ENCODE measurements around the gene PGAM5. TPM values are rescaled to one million over a fixed set of nuclear protein-coding genes. Genes with fewer than 3 reads are reported as not detected.
A peak's percentile ranks its signal among the peaks of the same experiment; 100 is the strongest.

Gene PGAM5
- total and polyA plus RNA-seq, 8 donors: 9.0 to 27.3 (median 16.3) TPM

DNA sequence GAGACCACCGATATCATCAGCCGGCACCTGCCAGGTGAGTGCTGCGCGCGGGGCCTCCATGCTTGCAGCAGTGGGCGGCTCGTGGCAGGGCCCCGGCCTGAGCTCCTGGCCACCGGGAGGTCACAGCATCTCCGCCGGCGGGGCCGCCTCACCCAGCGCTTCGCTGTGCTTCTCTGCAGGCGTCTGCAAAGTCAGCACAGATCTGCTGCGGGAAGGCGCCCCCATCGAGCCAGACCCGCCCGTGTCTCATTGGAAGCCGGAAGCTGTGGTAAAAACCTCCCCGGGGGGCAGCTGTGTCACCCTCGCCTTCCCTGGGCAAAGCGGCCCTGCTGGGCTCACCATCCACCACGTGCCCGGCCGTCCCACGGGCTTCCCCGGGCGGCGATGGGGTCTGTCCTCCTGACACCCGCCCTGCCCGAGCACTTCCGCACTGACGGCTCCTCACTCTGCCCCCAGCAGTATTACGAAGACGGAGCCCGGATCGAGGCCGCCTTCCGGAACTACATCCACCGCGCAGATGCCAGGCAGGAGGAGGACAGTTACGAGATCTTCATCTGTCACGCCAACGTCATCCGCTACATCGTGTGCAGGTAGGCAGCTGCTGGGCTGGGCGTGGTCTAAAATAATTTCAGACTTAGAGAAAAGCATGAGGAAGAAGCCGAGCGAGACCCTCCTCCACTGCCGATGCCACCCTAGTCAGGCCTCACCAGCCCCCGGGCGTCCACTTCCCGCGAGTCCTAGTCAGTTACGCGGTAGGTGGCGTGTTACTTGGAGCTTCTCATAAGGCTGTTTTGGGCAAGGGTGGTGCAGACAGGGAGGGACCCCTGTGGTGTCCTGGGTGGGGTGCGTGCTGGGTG lies 7.1 kb downstream of the PGAM5 start:
- no peak for FAIRE-seq
- DNase-seq: peak in 1 of 6 donors; percentile 79
- WGBS, 2 donors: 96% methylated on average over 61 of the region's 61 CpGs
- no peaks in the 10 kb centered on the region for H3K9me3 ChIP-seq
- H3K27me3 ChIP-seq: no peaks in the 10 kb centered on the region
- intact Hi-C loops (cut with DNase I): no loop called here
- H3K36me3 ChIP-seq: peaks cover 2 to 27% (median 10%) of the 10 kb centered on the region in 3 donors
- TF ChIP-seq, protein P1, sequence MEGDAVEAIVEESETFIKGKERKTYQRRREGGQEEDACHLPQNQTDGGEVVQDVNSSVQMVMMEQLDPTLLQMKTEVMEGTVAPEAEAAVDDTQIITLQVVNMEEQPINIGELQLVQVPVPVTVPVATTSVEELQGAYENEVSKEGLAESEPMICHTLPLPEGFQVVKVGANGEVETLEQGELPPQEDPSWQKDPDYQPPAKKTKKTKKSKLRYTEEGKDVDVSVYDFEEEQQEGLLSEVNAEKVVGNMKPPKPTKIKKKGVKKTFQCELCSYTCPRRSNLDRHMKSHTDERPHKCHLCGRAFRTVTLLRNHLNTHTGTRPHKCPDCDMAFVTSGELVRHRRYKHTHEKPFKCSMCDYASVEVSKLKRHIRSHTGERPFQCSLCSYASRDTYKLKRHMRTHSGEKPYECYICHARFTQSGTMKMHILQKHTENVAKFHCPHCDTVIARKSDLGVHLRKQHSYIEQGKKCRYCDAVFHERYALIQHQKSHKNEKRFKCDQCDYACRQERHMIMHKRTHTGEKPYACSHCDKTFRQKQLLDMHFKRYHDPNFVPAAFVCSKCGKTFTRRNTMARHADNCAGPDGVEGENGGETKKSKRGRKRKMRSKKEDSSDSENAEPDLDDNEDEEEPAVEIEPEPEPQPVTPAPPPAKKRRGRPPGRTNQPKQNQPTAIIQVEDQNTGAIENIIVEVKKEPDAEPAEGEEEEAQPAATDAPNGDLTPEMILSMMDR (IDR thresholded peaks at IDR 0.05): no peak
- peak in 1 of 4 donors; percentile 3 for ATAC-seq
- no peak overlapping the region for H3K27ac ChIP-seq
- H3K4me1 ChIP-seq: no peaks in the 10 kb centered on the region
- H3K4me3 ChIP-seq: no peak overlapping the region

DNA sequence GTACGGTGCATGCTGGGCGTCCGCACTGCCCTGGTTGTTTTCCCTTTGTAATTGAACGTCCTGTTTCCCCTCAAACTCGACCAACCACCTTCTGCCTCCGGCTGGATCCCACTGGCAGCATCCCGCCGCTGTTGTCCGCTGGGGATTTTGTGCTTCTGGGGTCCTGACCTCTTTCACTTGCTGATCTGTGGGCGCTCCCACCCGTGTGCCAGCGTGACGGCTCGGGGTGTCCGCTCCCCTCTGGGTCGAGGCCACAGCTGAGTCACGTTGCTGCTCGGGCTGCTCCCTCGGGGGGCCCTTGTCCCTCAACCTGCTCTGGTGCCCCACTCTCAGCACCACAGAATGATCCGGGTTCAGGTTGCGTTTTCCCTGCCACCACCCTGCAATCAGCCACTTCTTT lies 8.0 kb downstream of the PGAM5 start:
- Histone ChIP-seq H3K4me3 (no peak overlapping the region), H3K9me3 (no peaks in the 10 kb centered on the region), H3K27ac (no peak overlapping the region), H3K27me3 (no peaks in the 10 kb centered on the region), H3K4me1 (no peaks in the 10 kb centered on the region), H3K36me3 (peaks cover 2 to 34% (median 10%) of the 10 kb centered on the region in 3 donors)
- 93 to 94% methylated on average over 19 to 21 of the region's 21 CpGs for WGBS, 2 donors
- TF ChIP-seq, protein P1 (IDR thresholded peaks at IDR 0.05): no peak
- peak in 1 of 6 donors; percentile 67 for DNase-seq
- intact Hi-C loops (cut with DNase I): no loop called here
- FAIRE-seq: no peak
- ATAC-seq: no peak

DNA sequence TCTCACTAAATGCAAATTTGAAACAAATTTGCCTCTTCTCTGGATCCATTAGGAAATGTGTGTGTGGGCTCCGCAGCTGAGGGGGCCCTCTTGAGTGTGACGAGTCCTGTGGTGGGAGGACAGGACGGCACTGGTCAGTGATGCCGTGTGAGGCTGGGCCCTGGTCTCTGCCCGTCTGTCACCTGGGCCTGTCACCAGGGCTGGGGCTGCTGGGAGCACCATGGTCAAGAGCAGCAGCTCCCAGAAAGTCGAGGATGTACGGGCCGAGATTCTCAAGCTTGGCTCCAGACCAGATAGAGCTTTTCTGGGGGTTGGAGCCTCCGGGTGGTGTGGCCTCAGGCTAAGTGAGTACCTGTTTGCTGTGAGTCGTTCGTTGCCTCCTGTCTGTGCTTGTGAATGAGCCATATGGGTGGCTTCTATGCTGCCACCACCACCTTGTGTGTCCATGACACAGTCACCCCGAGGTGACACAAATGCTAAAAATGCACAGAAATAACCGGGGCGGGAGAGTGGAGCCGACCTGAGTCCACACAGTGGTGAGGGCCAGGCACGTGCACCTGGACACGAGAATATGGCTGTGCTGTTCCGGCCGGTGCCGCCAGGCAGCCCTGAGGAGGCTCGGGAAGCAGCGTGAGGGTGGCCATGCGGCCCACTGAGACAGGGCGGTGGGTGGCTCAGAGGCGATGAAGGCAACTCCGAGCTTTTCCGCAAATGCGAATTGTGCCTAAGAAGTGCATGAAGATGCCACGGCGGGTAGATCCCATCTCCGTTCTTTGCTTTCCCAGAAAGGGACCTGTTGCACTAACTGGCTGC lies 8.7 kb downstream of the PGAM5 start:
- Histone ChIP-seq H3K4me3 (no peak overlapping the region), H3K27me3 (no peaks in the 10 kb centered on the region), H3K9me3 (no peaks in the 10 kb centered on the region), H3K4me1 (no peaks in the 10 kb centered on the region), H3K36me3 (peaks cover 3 to 34% (median 10%) of the 10 kb centered on the region in 3 donors), H3K27ac (no peak overlapping the region)
- intact Hi-C loops (cut with DNase I): no loop called here
- peak in 1 of 6 donors; percentile 71 for DNase-seq
- no peak for ATAC-seq
- no peak for FAIRE-seq
- TF ChIP-seq, protein P1 (IDR thresholded peaks at IDR 0.05): no peak
- WGBS, 2 donors: 93 to 95% methylated on average over 31 of the region's 31 CpGs

DNA sequence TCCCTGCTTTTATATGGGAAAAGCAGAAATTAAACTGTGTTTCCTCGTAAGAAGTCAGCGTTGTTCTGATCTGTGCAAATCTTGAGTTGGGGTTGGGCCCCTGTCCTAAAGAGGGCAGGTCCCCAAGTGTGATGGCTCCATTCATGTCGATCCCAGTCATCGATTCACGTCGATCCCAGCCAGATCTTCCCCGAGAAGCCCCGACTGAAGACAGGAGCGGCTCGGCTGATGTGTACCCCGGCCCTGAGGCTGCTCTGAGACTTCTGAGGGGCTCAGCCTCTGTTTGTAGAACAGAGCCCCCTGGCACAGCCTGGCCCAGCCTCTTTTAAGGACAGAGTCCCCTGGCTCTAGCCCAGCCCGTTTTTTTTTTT lies 9.3 kb downstream of the PGAM5 start:
- intact Hi-C loops (cut with DNase I): no loop called here
- ATAC-seq (no peak), FAIRE-seq (no peak), DNase-seq (no peak)
- WGBS, 2 donors: 90 to 91% methylated on average over 12 of the region's 12 CpGs
- H3K4me1 ChIP-seq: no peaks in the 10 kb centered on the region
- no peaks in the 10 kb centered on the region for H3K9me3 ChIP-seq
- no peak overlapping the region for H3K4me3 ChIP-seq
- no peaks in the 10 kb centered on the region for H3K27me3 ChIP-seq
- no peak overlapping the region for H3K27ac ChIP-seq
- TF ChIP-seq, protein P1 (IDR thresholded peaks at IDR 0.05): no peak
- peaks cover 9 to 38% (median 10%) of the 10 kb centered on the region in 3 donors for H3K36me3 ChIP-seq
